ENCODE data around the gene C1QL1.

The C1QL1 gene

GRCh38 chr17:44969144-44969780 lies 1.2 kb upstream of the C1QL1 start:
- no peak for TF ChIP-seq MAX (IDR thresholded peaks at IDR 0.05; ENCODE audit: low read depth, low read length)
- TF ChIP-seq, protein P1, sequence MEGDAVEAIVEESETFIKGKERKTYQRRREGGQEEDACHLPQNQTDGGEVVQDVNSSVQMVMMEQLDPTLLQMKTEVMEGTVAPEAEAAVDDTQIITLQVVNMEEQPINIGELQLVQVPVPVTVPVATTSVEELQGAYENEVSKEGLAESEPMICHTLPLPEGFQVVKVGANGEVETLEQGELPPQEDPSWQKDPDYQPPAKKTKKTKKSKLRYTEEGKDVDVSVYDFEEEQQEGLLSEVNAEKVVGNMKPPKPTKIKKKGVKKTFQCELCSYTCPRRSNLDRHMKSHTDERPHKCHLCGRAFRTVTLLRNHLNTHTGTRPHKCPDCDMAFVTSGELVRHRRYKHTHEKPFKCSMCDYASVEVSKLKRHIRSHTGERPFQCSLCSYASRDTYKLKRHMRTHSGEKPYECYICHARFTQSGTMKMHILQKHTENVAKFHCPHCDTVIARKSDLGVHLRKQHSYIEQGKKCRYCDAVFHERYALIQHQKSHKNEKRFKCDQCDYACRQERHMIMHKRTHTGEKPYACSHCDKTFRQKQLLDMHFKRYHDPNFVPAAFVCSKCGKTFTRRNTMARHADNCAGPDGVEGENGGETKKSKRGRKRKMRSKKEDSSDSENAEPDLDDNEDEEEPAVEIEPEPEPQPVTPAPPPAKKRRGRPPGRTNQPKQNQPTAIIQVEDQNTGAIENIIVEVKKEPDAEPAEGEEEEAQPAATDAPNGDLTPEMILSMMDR (IDR thresholded peaks at IDR 0.05; ENCODE audit: low read depth, low read length): no peak
- TF ChIP-seq MYC (IDR thresholded peaks at IDR 0.05; ENCODE audit: low read depth, low read length): no peak
- no peak for TF ChIP-seq POLR2A (IDR thresholded peaks at IDR 0.05; ENCODE audit: extremely low read depth, insufficient read length)
- DNase-seq (ENCODE audit: low read depth): no peak
- H3K4me3 ChIP-seq (ENCODE audit: low read depth, low read length): no peak overlapping the region

DNA sequence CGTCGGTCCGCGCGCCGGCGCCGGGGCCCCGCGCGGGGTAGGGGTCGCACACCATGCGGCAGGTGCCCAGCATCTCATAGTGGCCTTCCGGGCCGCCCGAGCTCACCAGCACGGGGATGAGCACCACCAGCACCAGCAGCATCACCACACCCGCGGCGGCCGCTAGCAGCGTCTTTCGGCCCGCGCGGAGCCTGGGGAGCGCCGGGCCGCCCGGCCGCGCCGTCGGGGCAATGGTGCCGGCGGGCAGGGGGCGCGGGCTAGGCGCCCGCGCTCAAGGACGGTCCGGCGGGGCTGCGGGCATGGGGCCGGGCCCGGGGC lies 237 bp downstream of the C1QL1 start:
- TF ChIP-seq, protein P1 (IDR thresholded peaks at IDR 0.05; ENCODE audit: low read depth, low read length): no peak
- TF ChIP-seq MAX (IDR thresholded peaks at IDR 0.05; ENCODE audit: low read depth, low read length): no peak
- TF ChIP-seq MYC (IDR thresholded peaks at IDR 0.05; ENCODE audit: low read depth, low read length): no peak
- TF ChIP-seq POLR2A (IDR thresholded peaks at IDR 0.05; ENCODE audit: extremely low read depth, insufficient read length): no peak
- no peak for DNase-seq (ENCODE audit: low read depth)
- no peak overlapping the region for H3K4me3 ChIP-seq (ENCODE audit: low read depth, low read length)

DNA sequence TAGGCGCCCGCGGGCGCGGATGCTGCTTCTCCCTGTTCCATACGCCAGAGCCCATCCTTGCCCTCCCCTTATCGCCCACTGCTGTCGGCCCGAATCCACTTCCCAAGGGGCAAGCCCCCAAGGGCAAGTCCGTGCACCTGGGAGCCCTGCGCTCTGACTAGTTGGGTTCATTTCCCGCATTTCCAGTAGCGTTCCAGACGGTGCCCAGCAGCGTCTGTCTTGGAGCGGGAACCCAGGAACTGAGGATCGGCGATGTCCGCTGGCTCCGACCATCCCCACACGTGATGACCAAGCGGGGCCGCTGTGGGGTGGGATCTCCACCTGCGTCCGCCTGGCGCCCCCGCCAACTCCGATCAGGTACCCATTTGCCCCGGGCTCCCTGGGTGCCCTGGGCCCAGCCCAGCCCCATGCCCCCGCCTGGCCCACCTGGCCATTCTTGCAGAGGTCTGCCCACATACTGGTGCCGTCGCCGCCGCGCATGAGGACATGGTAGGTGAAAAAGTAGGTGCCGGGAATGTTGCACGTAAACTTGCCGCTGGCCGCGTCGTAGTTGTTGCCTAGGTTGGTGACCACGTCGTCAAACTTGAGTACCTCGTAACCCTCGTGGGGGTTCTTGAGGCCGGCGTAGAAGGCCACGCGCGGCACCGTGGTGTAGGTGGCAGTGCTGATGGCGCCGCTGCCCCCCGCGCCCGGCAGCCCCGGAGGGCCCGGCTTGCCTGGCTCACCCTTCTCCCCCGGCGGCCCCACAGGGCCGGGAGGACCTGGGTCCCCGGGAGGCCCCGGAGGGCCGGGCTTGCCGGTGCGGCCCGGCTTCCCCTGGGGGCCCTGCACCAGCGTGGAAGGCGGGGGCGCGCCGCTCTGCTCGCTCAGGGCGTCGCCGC lies 837 bp downstream of the C1QL1 start:
- no peak for DNase-seq (ENCODE audit: low read depth)
- H3K4me3 ChIP-seq (ENCODE audit: low read depth, low read length): no peak overlapping the region
- no peak for TF ChIP-seq MYC (IDR thresholded peaks at IDR 0.05; ENCODE audit: low read depth, low read length)

DNA sequence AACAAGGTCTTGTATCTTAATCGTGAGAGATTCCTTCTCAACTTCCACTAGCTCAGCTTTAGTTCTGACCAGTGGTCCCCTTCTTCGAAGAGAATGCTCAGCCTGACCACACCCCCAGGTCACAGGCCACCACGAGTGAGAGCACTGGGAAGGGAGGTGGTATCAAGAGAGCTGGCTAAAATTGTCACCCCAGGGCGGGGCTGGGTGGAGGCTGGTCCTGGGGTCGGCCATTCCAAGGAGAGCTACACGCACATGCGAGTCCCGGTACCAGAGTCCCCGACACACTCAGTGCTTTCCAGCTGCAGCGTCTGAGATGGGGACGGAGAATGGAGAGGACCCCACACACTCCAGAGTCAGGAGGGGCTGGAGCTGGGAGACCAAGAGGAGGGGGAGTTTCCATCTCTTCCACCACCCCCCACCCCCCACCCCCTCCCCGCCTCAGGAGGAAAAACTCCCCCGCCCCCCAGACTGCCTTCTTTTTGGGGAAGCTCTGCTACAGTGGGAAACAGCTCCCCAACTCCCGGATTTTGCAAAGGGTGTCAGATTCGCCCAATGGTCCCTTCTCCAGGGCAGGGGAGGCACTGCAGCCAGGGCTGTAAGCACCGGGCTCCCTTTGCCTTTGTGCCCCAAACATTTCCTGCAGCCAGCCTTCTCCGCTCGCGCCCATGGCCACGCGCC lies 1.6 kb downstream of the C1QL1 start:
- TF ChIP-seq POLR2A (IDR thresholded peaks at IDR 0.05; ENCODE audit: extremely low read depth, insufficient read length) (no peak), MAX (IDR thresholded peaks at IDR 0.05; ENCODE audit: low read depth, low read length) (no peak), MYC (IDR thresholded peaks at IDR 0.05; ENCODE audit: low read depth, low read length) (no peak)
- TF ChIP-seq, protein P1 (IDR thresholded peaks at IDR 0.05; ENCODE audit: low read depth, low read length): no peak
- H3K4me3 ChIP-seq (ENCODE audit: low read depth, low read length): no peak overlapping the region
- DNase-seq (ENCODE audit: low read depth): no peak

GRCh38 chr17:44965481-44966234 lies 2.4 kb downstream of the C1QL1 start:
- peak; percentile 80 for DNase-seq (ENCODE audit: low read depth)
- TF ChIP-seq MYC (IDR thresholded peaks at IDR 0.05; ENCODE audit: low read depth, low read length): no peak
- no peak for TF ChIP-seq POLR2A (IDR thresholded peaks at IDR 0.05; ENCODE audit: extremely low read depth, insufficient read length)
- no peak for TF ChIP-seq MAX (IDR thresholded peaks at IDR 0.05; ENCODE audit: low read depth, low read length)
- TF ChIP-seq, protein P1 (IDR thresholded peaks at IDR 0.05; ENCODE audit: low read depth, low read length): peak; percentile 31

More at GRCh38 chr17:44965481-44966234, 2.4 kb downstream of the C1QL1 start:
- H3K4me3 ChIP-seq (ENCODE audit: low read depth, low read length): no peak overlapping the region
